Upper lobe of left lung (tissue), 4 donors: Measurements from ENCODE around the gene ARHGAP15.

Source experiments
- POLR2A ChIP-seq, 4 donors: fragments of 450-650 bp; IDR thresholded peaks; one replicate each; pipeline ENCODE4 v1.5.1; 2016 to 2017; ENCODE audit warnings: antibody characterized with exemption in 4 of 4, mild to moderate bottlenecking in 2 of 4
- POLR2AphosphoS5 ChIP-seq, 2 donors: sonication (generic); formaldehyde crosslinking; IDR thresholded peaks; one replicate each; pipeline ENCODE4 v1.5.1; 2017; ENCODE audit warnings: antibody characterized with exemption in 2 of 2
- TF ChIP-seq, protein P1 (sequence below), 6 experiments: fragments of 450-650 bp in 4 of 6; fragments of 200-600 bp in 2 of 6; sonication (generic) in 2 of 6; IDR thresholded peaks; one replicate each; pipeline ENCODE4 v1.5.1; 2016 to 2019; ENCODE audit warnings: antibody characterized with exemption in 6 of 6

DNA sequence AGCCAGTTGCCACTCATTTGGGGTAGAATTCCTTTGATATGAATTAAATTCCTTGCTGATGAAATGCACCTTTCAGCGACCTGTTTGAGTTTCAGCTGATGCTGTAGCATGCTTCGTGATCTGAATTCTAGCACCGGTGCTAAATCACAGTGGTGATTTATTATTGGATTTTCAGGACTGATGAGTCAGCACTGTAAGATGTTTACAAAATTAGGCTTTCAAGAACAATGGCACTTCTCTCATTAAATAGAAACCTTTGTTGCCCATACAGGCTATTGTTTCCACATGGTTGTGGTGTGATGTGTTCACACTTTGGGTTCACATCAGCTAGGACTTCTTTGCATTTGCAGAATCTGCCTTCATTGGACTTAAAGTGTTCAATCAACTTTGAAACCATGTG, 687.7 kb downstream of the ARHGAP15 start:
- TF ChIP-seq, protein P1, sequence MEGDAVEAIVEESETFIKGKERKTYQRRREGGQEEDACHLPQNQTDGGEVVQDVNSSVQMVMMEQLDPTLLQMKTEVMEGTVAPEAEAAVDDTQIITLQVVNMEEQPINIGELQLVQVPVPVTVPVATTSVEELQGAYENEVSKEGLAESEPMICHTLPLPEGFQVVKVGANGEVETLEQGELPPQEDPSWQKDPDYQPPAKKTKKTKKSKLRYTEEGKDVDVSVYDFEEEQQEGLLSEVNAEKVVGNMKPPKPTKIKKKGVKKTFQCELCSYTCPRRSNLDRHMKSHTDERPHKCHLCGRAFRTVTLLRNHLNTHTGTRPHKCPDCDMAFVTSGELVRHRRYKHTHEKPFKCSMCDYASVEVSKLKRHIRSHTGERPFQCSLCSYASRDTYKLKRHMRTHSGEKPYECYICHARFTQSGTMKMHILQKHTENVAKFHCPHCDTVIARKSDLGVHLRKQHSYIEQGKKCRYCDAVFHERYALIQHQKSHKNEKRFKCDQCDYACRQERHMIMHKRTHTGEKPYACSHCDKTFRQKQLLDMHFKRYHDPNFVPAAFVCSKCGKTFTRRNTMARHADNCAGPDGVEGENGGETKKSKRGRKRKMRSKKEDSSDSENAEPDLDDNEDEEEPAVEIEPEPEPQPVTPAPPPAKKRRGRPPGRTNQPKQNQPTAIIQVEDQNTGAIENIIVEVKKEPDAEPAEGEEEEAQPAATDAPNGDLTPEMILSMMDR (IDR thresholded peaks at IDR 0.05) = no peak
- TF ChIP-seq POLR2AphosphoS5 (IDR thresholded peaks at IDR 0.05) = no peak
- no peak for TF ChIP-seq POLR2A (IDR thresholded peaks at IDR 0.05)
